Ammon's horn (tissue), 1 donor: ENCODE data around the gene FAM181B.

Experiments
- DNase-seq: peaks from one replicate; pipeline ENCODE4 v3.0.0-alpha.2; 2016; ENCODE audit warnings: low spot score

FAM181B gene

DNA sequence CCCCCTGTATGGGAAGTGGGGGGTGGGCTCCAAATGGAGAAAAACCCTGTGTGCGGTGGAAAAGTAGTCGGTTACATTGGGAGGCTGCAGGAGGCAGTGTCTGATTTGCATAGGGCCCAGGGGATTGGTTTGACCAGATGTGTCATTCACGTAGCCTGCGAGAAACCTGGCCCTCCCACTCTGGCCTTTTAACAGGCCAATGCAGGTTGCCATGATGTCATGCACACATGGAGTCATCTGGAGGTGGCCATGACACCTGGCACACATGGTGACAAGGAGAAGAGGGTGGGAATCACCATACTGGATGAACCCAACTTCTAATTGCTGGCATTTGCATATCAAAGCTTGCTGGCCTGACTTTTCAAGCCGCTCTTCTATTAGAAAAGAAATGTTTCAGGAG, 50.6 kb downstream of the FAM181B start:
- no peak for DNase-seq

GRCh38 chr11:82682003-82682751, 51.5 kb downstream of the FAM181B start:
- peak; percentile 83 for DNase-seq

DNA sequence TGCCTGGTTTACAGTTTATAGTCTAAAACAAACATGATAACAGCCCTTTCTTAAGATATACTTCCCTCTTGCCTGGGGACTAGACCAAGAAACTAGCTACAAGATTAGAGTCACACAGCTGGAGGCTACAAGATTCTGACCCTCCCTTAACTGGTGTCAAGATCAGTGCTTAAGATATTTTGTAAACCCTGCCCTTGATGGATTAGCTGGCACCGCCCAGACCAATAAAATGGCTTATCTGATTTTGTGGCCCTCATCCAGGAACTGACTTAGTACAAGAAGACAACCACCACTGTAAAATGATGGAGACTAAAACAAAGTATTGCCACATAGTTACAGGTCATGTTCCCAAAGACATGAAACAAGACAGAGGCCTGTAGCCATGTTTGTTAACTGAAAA, 53.4 kb downstream of the FAM181B start:
- no peak for DNase-seq
